Ureter (tissue), 1 donor: ENCODE data around the gene STK36. TPM values are rescaled to one million over a fixed set of nuclear protein-coding genes. Genes with fewer than 3 reads are reported as not detected.

Source experiments
- DNase-seq: peaks from one replicate; pipeline ENCODE4 v3.0.0-alpha.2; 2020; ENCODE audit warnings: low spot score
- total RNA-seq: library from RNA; stranded (reverse); gene quantifications from one replicate; pipeline ENCODE4 v1.2.4, GENCODE V29; 2023
- donor health status: DM: yes; HTN: yes; CAD: no.

Gene STK36
- total RNA-seq, 1 donor from 2014 or later, result 55.4 TPM

DNA sequence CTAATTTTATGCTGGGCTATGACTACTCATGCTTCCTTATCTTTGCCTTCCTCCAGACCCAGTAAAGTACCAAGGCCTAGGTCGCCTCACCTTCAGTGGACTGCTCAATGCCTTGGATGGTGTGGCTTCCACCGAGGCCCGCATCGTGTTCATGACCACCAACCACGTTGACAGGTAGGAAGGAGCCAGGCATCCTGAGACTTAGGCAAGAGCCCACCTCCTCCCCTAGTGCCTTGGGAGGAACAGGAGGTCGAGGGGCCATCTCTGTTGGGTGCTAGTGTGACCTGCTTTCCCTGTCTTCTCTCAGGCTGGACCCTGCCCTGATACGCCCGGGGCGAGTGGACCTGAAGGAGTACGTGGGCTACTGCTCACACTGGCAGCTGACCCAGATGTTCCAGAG lies 9.1 kb upstream of the STK36 start:
- DNase-seq, result no peak

GRCh38 chr2:218663901-218664300 lies 8.0 kb upstream of the STK36 start:
- no peak for DNase-seq

DNA sequence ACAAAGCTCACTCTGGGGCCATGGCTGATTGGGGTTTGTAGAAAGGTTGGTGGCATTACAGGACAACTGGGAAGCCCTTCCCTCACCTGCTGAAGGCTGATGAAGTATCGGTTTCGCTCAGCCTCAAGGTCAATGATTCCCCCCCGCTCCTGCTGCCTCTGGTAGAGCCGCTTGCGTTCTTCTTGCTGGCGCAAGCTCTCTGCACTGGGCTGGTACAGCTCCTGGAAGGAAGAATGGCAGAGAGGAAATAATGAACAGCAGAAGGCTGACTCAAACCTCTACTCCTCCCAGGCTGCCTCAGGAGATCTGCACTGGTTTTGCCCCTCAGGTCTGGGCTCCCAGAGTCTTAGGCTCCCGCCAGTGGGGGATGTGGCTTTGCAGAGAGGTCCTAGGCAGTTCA lies 7.2 kb upstream of the STK36 start:
- DNase-seq, result no peak

- no peak for DNase-seq
Measured at GRCh38 chr2:218671097-218671653, 711 bp upstream of the STK36 start.

GRCh38 chr2:218679119-218679518 lies 7.2 kb downstream of the STK36 start:
- DNase-seq, result no peak

- DNase-seq, result no peak
Measured at GRCh38 chr2:218680061-218680460, 8.2 kb downstream of the STK36 start.

DNA sequence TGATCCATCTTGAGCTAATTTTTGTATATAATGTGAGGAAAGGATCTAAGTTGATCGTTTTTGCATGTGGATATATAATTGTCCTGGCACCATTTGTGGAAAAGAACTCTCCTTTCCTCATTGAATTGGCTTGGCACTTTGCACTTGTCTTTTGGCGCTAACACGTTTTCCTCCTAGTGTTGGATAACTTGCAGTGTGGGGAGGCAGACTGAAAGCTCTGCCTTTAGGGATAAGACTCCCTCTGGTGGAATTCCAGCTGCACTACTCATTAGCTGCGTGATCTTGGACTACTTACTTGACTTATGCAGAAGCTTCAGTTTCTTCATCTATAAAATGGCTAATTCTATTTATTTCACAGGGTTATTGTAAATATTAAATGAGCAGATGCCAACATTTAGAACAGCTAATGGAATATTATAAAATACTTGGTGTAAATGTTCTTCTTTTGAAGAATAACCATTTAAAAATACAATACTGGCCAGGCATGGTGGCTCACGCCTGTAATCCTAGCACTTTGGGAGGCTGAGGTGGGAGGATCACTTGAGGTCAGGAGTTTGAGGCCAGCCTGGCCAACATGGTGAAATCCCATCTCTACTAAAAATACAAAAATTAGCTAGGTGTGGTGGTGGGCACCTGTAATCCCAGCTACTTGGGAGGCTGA lies 15.6 kb downstream of the STK36 start:
- DNase-seq, result peak; percentile 54

- DNase-seq, result no peak
Measured at GRCh38 chr2:218691234-218691633, 19.3 kb downstream of the STK36 start.

- no peak for DNase-seq
Measured at GRCh38 chr2:218694405-218695145, 22.7 kb downstream of the STK36 start.

DNA sequence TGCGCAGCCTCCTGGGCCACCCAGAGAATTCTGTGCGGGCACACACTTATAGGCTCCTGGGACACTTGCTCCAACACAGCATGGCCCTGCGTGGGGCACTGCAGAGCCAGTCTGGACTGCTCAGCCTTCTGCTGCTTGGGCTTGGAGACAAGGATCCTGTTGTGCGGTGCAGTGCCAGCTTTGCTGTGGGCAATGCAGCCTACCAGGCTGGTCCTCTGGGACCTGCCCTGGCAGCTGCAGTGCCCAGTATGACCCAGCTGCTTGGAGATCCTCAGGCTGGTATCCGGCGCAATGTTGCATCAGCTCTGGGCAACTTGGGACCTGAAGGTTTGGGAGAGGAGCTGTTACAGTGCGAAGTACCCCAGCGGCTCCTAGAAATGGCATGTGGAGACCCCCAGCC lies 27.0 kb downstream of the STK36 start:
- no peak for DNase-seq

GRCh38 chr2:218701806-218702205 lies 29.9 kb downstream of the STK36 start:
- DNase-seq, result no peak

GRCh38 chr2:218703341-218703740 lies 31.5 kb downstream of the STK36 start:
- no peak for DNase-seq

GRCh38 chr2:218708086-218708485 lies 36.2 kb downstream of the STK36 start:
- no peak for DNase-seq

GRCh38 chr2:218709908-218710307 lies 38.0 kb downstream of the STK36 start:
- no peak for DNase-seq

DNA sequence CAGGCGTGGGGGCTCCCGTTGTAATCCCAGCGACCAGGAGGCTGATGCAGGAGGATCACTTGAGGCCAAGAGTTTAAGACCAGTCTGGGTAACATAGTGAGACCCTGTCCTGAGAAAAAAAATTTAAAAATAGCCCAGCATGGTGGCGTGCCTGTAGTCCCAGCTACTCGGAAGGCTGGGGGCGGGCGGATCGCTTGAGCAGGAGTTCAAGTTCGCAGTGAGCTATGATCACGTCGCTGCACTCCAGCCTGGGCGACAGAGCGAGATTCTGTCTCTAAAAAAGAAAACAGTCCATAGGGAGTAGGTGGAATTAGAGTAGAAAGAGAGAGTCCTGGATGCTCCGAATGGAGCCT lies 38.4 kb downstream of the STK36 start:
- DNase-seq, result no peak

DNA sequence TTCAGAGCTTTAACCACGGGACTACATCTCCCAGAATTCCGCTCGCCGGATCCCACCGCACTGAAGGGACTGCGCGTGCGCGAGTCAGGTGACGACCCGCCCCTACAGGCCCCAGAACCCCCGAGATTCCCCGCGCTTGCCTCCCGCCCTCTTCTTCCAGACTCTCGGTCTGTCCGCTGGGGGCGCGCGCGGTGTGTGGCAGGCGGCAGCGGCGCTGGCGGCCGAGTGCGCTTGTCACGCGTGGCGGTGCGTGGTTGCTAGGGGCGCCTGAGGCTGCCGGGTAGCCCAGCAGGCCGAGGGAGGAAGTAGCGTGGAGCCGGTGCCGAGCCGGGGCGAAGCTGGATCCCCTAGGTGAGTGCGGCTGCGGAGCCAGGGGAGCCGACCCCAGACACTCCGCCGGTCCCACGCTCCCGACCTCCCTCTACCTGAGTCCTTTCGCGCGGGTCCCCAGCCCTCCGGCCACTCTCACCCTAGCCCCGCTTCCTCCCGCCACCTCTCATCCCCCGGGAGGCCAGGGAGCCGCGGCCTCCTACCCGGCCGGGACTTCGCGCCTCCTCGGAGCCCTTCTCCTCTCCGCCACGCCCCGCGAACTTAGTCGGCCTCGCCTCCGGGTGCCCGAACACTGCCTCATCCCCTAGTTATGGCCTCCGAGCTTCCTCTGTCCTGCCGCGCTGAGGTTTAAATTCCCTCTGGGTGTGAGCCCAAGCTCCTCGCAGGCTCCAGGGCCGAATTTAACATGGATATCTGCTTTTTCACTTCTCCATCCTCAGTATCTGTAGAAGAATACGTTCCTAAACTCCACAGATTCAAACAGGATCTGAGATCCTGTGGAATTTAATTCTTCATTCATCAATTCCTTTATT lies 39.0 kb downstream of the STK36 start, which contains the start of gene TTLL4:
Gene TTLL4, plus strand, starts transcription at position 149 of the 863 bp plus-strand sequence. CDS start 26,842 bp downstream, outside the sequence.
- DNase-seq, result peak; percentile 98

DNA sequence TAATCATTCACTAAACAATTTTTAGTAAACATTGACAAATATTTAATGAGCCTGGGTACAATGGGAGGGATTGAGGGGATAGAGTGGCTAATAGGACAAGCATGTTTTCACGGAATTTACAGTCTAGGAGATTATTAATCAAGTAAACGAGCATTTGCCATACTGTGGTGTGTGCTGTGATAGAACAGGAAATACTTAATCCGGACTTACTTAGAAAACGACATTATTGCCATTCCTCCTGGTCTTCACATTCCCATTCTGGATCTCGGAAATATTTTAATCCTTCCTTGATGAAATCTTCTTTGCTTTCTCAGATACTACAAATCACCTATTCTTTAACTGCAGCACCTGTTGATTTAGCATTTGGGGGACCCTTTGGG lies 39.7 kb downstream of the STK36 start:
- no peak for DNase-seq

DNA sequence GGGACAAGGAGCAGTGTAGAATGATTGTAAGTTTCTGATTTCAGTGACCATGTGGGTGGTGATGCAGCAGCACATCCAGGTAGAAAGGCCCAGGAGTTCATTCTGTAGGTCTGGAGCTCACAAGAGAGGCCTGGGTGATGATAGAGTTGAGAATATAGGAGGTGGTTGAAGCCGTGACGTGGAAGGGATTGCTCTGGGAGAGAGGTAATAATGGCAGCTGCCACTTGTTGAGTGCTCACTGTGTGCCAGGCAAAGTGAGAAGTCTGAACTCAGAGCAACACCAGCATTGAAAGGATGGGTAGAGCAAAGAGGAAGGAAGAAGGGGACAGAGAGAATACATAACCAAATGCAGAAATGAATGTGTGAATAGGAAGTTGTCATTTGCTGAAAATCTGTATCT lies 42.0 kb downstream of the STK36 start:
- DNase-seq, result no peak

GRCh38 chr2:218716070-218716469 lies 44.2 kb downstream of the STK36 start:
- DNase-seq, result no peak

DNA sequence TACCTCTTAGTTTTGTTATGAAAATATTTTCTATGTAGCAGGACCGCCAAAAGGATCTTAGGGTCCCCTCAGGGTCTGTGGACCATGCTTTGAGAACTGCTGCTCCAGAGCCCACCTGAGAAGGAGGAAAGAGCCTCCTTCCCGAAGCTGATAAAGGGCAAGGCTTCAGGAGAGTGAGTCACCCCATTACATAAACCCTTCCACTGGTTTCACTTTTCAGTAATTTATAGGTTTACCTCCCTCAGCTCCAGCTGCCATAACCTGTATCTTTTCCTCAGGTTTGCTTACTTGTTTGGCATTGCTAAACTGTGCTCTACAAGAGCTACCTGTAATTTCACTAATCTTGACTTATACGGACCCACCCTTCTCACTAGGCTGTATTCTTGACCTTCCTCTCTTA lies 45.4 kb downstream of the STK36 start:
- no peak for DNase-seq

DNA sequence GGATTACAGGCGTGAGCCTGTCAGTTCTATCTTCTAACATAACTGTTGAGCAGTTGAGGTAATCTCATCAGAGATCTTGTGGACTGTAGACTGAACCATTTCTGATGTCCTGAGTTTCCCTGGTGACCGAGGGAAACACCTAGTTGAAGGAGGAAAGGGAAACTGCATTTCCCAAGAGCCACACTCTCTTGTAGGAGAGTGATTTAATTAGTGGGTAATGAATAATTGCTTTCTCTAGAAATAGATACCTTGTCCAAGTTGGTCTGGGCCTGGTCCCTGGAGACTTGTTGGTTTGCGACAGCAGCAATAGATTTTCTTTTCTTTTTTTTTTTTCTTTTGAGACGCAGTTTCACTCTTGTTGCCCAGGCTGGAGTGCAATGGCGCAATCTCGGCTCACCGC lies 46.2 kb downstream of the STK36 start:
- DNase-seq, result no peak

- DNase-seq, result no peak
Measured at GRCh38 chr2:218719457-218719856, 47.6 kb downstream of the STK36 start.
